GM19468 (cell line): Measurements from ENCODE around the gene TINCR.

ENCODE experiments used
- ATAC-seq: cut with Tn5 transposase; IDR thresholded peaks from one replicate; pipeline ENCODE4 v1.9.1; 2021; ENCODE audit warnings: mild to moderate bottlenecking, moderate library complexity, moderate number of reproducible peaks; ENCODE audit not compliant: unreplicated experiment; ENCODE audit errors: extremely low read depth

Gene TINCR

GRCh38 chr19:5522106-5522505, 45.6 kb downstream of the TINCR start:
- no peak for ATAC-seq

- ATAC-seq = no peak
Measured at GRCh38 chr19:5520501-5520900, 47.3 kb downstream of the TINCR start.

- no peak for ATAC-seq
Measured at GRCh38 chr19:5519076-5519475, 48.7 kb downstream of the TINCR start.

- ATAC-seq = no peak
Measured at GRCh38 chr19:5515737-5516136, 52.0 kb downstream of the TINCR start.

GRCh38 chr19:5514001-5514400, 53.8 kb downstream of the TINCR start:
- ATAC-seq = no peak

GRCh38 chr19:5512715-5513114, 55.0 kb downstream of the TINCR start:
- no peak for ATAC-seq
